Tibial artery (tissue), 4 donors: ENCODE results near the gene DHX40.

Experiments
- DNase-seq, 2 donors: peaks; one replicate each; pipeline ENCODE4 v3.0.0-alpha.2; 2019
- H3K27ac ChIP-seq, 2 donors: fragments of 200-600 bp; sonication (generic) in 1 of 2; 1 replicate in 1 of 2; 2 replicates in 1 of 2; pipeline ENCODE4 v1.5.1; 2018 to 2019; ENCODE audit warnings: mild to moderate bottlenecking in 1 of 2
- H3K27me3 ChIP-seq, 2 donors: fragments of 200-600 bp; sonication (generic) in 1 of 2; one replicate each; pipeline versions ENCODE4 v1.5.1 to v1.6.0; 2016 to 2019
- H3K36me3 ChIP-seq, 3 donors: fragments of 200-600 bp; sonication (generic) in 2 of 3; one replicate each; pipeline ENCODE4 v1.5.1; 2016 to 2019; ENCODE audit warnings: mild to moderate bottlenecking in 2 of 3
- H3K4me1 ChIP-seq, 4 donors: fragments of 200-600 bp; sonication (generic) in 2 of 4; 1 replicate in 3 of 4; 2 replicates in 1 of 4; pipeline ENCODE4 v1.5.1; 2016 to 2019
- H3K4me3 ChIP-seq, 2 donors: fragments of 200-600 bp; sonication (generic) in 1 of 2; 1 replicate in 1 of 2; 2 replicates in 1 of 2; pipeline ENCODE4 v1.5.1; 2018 to 2019; ENCODE audit warnings: mild to moderate bottlenecking in 2 of 2
- H3K9me3 ChIP-seq, 3 donors: fragments of 200-600 bp; sonication (generic) in 1 of 3; one replicate each; pipeline ENCODE4 v1.5.1; 2016 to 2019
- intact Hi-C: fragments of 100-400 bp; cut with DNase I; formaldehyde crosslinking; loops from one replicate; pipeline ENCODE4 v1.15.0; 2023; ENCODE audit warnings: low total_unique reads
- TF ChIP-seq, protein P1 (sequence below), 2 experiments: fragments of 200-600 bp in 1 of 2; fragments of 450-650 bp in 1 of 2; IDR thresholded peaks; one replicate each; pipeline ENCODE4 v1.5.1; 2017 to 2019; ENCODE audit warnings: antibody characterized with exemption in 2 of 2, mild to moderate bottlenecking in 1 of 2, moderate library complexity in 1 of 2

Gene DHX40

DNA sequence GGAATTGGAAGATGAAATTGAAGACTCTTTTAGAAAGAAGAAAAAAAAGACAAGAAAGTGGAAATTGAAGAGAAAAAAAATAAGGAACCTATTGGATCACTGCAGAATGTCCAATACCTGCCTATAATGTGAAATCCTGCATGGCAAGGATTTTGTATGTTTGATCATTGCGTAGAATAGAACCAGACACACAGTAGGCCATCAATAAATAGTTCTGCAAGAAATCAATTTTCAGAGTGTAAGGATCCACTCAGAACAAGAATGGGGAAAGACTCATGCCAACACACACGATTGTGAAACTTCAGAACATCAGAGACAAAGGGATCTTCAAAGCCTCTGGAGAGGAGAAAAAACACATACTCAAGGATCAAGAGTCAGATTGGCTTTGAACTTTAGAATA is 39.7 kb upstream of the DHX40 start:
- Histone ChIP-seq H3K9me3 (no peaks in the 10 kb centered on the region), H3K36me3 (no peaks in the 10 kb centered on the region), H3K27ac (no peak overlapping the region), H3K4me1 (peaks cover 0 to 5% (median 2%) of the 10 kb centered on the region in 4 donors), H3K4me3 (no peak overlapping the region), H3K27me3 (no peaks in the 10 kb centered on the region)
- intact Hi-C loops = no loop called here
- DNase-seq = no peak
- TF ChIP-seq, protein P1, sequence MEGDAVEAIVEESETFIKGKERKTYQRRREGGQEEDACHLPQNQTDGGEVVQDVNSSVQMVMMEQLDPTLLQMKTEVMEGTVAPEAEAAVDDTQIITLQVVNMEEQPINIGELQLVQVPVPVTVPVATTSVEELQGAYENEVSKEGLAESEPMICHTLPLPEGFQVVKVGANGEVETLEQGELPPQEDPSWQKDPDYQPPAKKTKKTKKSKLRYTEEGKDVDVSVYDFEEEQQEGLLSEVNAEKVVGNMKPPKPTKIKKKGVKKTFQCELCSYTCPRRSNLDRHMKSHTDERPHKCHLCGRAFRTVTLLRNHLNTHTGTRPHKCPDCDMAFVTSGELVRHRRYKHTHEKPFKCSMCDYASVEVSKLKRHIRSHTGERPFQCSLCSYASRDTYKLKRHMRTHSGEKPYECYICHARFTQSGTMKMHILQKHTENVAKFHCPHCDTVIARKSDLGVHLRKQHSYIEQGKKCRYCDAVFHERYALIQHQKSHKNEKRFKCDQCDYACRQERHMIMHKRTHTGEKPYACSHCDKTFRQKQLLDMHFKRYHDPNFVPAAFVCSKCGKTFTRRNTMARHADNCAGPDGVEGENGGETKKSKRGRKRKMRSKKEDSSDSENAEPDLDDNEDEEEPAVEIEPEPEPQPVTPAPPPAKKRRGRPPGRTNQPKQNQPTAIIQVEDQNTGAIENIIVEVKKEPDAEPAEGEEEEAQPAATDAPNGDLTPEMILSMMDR (IDR thresholded peaks at IDR 0.05) = no peak

DNA sequence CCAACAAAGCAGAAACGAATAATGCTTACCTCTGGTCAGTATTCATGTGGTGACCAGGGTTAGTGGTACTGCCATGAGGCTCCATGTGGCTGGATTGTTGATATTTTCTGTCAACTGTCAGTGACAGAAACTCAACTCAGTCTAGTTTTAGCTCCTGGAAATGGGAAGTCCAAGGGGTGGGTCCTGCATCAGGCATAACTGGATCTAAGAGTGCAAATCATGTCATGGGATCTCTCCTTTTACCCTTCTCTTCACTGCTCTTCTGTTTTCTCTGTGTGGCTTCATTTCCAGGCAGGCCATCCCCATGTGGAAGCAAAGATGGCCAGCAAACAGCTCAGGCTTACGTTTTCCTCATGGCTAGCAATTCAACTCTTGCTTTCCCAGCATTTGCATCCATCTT is 39.0 kb upstream of the DHX40 start:
- Histone ChIP-seq H3K36me3 (no peaks in the 10 kb centered on the region), H3K4me3 (no peak overlapping the region), H3K9me3 (no peaks in the 10 kb centered on the region), H3K27me3 (no peaks in the 10 kb centered on the region), H3K4me1 (peaks cover 0 to 3% (median 0%) of the 10 kb centered on the region in 4 donors), H3K27ac (no peak overlapping the region)
- TF ChIP-seq, protein P1 (IDR thresholded peaks at IDR 0.05) = no peak
- DNase-seq = no peak
- intact Hi-C loops = no loop called here

DNA sequence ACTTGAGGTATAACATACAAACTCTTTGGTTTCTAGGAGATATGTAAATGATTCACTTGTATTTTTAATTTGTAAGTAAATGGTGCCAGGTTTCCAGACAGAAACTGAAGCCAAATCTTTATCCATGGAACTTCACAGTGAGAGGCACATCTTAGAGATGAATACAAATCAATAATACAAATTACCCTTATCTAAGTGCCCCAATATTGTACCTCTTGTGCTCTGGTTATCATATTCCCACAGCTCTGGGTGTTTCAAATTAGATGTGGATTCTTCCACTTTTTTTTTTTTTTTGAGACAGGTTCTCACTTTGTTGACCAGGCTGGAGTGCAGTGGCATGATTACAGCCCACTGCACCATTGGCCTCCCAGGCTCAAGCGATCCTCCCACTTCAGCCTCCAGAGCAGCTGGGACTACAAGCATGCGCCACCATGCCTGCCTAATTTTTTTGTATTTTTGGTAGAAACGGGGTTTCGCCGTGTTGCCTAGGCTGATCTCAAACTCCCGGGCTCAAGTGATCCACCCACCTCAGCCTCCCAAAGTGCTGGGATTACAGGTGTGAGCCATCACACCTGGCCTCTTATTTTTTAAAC is 38.0 kb upstream of the DHX40 start:
- TF ChIP-seq, protein P1 (IDR thresholded peaks at IDR 0.05) = no peak
- H3K27me3 ChIP-seq = no peaks in the 10 kb centered on the region
- DNase-seq = no peak
- H3K27ac ChIP-seq = no peak overlapping the region
- no peaks in the 10 kb centered on the region for H3K36me3 ChIP-seq
- no peaks in the 10 kb centered on the region for H3K4me1 ChIP-seq
- intact Hi-C loops = no loop called here
- no peak overlapping the region for H3K4me3 ChIP-seq
- no peaks in the 10 kb centered on the region for H3K9me3 ChIP-seq

DNA sequence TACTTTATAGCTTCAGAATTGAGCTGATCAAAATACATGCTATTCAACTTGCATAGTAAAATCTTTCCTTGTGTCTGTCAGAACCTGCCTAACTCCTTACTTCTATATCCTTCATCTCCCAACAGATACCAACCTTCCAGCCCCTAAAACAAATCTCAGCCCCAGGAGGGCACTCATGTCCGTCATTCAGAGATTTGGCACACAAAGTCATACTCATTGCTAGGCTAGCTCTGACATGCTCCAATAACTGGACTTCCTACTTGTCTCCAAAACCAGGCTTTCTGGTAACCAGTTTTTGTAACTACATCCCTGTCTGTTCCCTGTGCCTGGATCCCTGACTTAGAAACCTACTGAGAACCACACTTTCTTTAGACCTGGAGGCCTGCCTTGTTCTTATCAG is 37.5 kb upstream of the DHX40 start:
- H3K4me3 ChIP-seq = no peak overlapping the region
- no peaks in the 10 kb centered on the region for H3K9me3 ChIP-seq
- H3K36me3 ChIP-seq = no peaks in the 10 kb centered on the region
- TF ChIP-seq, protein P1 (IDR thresholded peaks at IDR 0.05) = no peak
- intact Hi-C loops = no loop called here
- no peak overlapping the region for H3K27ac ChIP-seq
- no peaks in the 10 kb centered on the region for H3K27me3 ChIP-seq
- no peaks in the 10 kb centered on the region for H3K4me1 ChIP-seq
- DNase-seq = no peak

DNA sequence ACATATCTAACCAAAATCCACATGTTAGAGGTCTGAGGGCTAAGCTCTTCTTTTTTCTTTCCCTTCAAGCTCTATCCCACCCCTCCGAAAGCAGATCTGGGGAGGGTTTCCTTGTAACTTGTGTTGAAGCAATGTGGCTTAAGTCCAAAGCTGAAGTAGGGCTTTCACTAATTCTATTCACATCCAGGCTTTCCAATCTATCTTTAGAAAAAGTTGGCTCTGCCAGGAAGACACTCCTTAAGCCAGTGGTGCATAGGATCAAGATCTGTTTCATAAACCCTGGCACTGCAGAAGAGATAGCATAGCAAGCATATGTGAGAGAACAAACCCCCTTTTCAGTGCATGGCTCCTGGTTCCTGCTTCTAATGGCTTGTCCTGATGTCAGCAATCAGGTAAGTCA is 34.9 kb upstream of the DHX40 start:
- H3K27me3 ChIP-seq = no peaks in the 10 kb centered on the region
- H3K36me3 ChIP-seq = no peaks in the 10 kb centered on the region
- TF ChIP-seq, protein P1 (IDR thresholded peaks at IDR 0.05) = no peak
- no peak for DNase-seq
- H3K9me3 ChIP-seq = no peaks in the 10 kb centered on the region
- no peaks in the 10 kb centered on the region for H3K4me1 ChIP-seq
- intact Hi-C loops = no loop called here
- H3K27ac ChIP-seq = no peak overlapping the region
- H3K4me3 ChIP-seq = no peak overlapping the region

DNA sequence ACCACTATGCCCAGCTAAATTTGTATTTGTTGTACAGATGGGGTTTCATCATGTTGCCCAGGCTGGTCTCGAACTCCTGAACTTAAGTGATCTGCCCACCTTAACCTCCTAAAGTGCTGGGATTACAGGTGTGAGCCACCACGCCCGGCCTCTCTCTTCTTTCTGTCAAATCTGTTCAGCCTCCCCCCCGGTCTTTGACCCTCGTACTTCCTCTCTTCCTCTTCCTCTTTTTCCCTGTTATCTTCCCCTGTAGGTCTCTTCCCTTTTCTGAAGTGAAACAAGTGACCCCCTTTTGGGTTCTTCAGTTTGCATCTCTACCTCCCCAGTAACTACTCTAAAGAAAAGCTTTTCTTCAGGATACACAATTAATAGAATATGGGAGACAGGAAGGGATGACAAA is 31.7 kb upstream of the DHX40 start:
- Histone ChIP-seq H3K4me3 (no peak overlapping the region), H3K27me3 (no peaks in the 10 kb centered on the region), H3K27ac (no peak overlapping the region), H3K36me3 (no peaks in the 10 kb centered on the region), H3K9me3 (no peaks in the 10 kb centered on the region), H3K4me1 (no peaks in the 10 kb centered on the region)
- no peak for DNase-seq
- TF ChIP-seq, protein P1 (IDR thresholded peaks at IDR 0.05) = no peak
- intact Hi-C loops = no loop called here
